Ovary (tissue), 9 donors: ENCODE data around the gene MAPK8IP2. TPM values are rescaled to one million over a fixed set of nuclear protein-coding genes. Genes with fewer than 3 reads are reported as not detected.

Experiments used
- DNase-seq, 5 donors: peaks; one replicate each; pipeline ENCODE4 v3.0.0-alpha.2; 2019 to 2020
- H3K27ac ChIP-seq, 2 donors: fragments of 200-600 bp; one replicate each; pipeline versions ENCODE4 v1.5.1 to v1.8.0; 2019 to 2022
- H3K27me3 ChIP-seq: fragments of 200-600 bp; one replicate; pipeline ENCODE4 v1.8.0; 2022
- H3K36me3 ChIP-seq: fragments of 200-600 bp; sonication (generic); one replicate; pipeline ENCODE4 v1.5.1; 2019
- H3K4me1 ChIP-seq: one replicate; pipeline ENCODE4 v1.8.1; 2013; ENCODE audit warnings: mild to moderate bottlenecking, moderate library complexity; ENCODE audit not compliant: insufficient read depth
- H3K4me3 ChIP-seq: fragments of 200-600 bp; sonication (generic); one replicate; pipeline ENCODE4 v1.5.1; 2017
- H3K9me3 ChIP-seq, 2 donors: fragments of 200-600 bp in 1 of 2; sonication (generic) in 1 of 2; one replicate each; pipeline versions ENCODE4 v1.5.1 to v1.8.1; 2013 to 2019; ENCODE audit warnings: mild to moderate bottlenecking in 1 of 2, moderate library complexity in 1 of 2
- CTCF ChIP-seq, 3 donors: fragments of 450-650 bp in 2 of 3; fragments of 200-600 bp in 1 of 3; IDR thresholded peaks; one replicate each; pipeline versions ENCODE4 v1.5.1 to v1.8.0; 2016 to 2022; ENCODE audit warnings: antibody characterized with exemption in 3 of 3, mild to moderate bottlenecking in 1 of 3
- EP300 ChIP-seq: sonication (generic); formaldehyde crosslinking; IDR thresholded peaks from one replicate; pipeline ENCODE4 v1.6.1; 2017; ENCODE audit warnings: antibody characterized with exemption
- POLR2A ChIP-seq: fragments of 450-650 bp; IDR thresholded peaks from one replicate; pipeline ENCODE4 v1.6.1; 2017; ENCODE audit warnings: antibody characterized with exemption, mild to moderate bottlenecking, moderate library complexity
- WGBS, 3 donors: extraction: QIAGEN DNeasy Blood & Tissue Kit in 1 of 3; methylation state at CpG; one replicate each; pipeline versions ENCODE4 v1.1.5 to v1.1.7; 2013 to 2017; 5-methylcytosine and 5-hydroxymethylcytosine counted together
- intact Hi-C, 4 donors: fragments of 100-400 bp; cut with DNase I; formaldehyde crosslinking; loops; one replicate each; pipeline versions ENCODE4 v1.11.0 to v1.15.1; 2022 to 2023
- polyA plus RNA-seq, 2 donors: library from polyadenylated mRNA; stranded (reverse); fragments of 200-250 nt in 1 of 2; fragments of 350-450 nt in 1 of 2; fragmentation: Illumina TruSeq in 1 of 2; extraction: RNeasy Lipid Tissue Mini Kit (QIAGEN cat#74804) in 1 of 2; gene quantifications; one replicate each; pipeline ENCODE4 v1.2.3, GENCODE V29; 2013 to 2014
- total RNA-seq, 7 donors: library from RNA; depleted of rRNA in 2 of 7; stranded (reverse); fragments of >200 nt in 2 of 7; fragmentation: NEBNext Ultra II Directional in 3 of 7; extraction: Animal tissue kit (Norgen Biotek cat#: 25700) in 3 of 7; gene quantifications; one replicate each; pipeline versions ENCODE4 v1.1.0 to v1.2.4, GENCODE V29; 2016 to 2023
- donor health status: DM: no; HTN: no; CAD: no; lungs with moderate emphysema.
- donor health status: DM: no; HTN: no; CAD: no.
- donor health status: Bipolar disorder and iron deficiency.
- donor health status: DM: yes; HTN: yes; CAD: no.
- donor health status: DM: no; HTN: no; CAD: no.
- donor health status: DM: yes; HTN: yes; CAD: no.

Gene MAPK8IP2
- total and polyA plus RNA-seq, 9 donors = 1.1 to 28.4 (median 9.4) TPM

DNA sequence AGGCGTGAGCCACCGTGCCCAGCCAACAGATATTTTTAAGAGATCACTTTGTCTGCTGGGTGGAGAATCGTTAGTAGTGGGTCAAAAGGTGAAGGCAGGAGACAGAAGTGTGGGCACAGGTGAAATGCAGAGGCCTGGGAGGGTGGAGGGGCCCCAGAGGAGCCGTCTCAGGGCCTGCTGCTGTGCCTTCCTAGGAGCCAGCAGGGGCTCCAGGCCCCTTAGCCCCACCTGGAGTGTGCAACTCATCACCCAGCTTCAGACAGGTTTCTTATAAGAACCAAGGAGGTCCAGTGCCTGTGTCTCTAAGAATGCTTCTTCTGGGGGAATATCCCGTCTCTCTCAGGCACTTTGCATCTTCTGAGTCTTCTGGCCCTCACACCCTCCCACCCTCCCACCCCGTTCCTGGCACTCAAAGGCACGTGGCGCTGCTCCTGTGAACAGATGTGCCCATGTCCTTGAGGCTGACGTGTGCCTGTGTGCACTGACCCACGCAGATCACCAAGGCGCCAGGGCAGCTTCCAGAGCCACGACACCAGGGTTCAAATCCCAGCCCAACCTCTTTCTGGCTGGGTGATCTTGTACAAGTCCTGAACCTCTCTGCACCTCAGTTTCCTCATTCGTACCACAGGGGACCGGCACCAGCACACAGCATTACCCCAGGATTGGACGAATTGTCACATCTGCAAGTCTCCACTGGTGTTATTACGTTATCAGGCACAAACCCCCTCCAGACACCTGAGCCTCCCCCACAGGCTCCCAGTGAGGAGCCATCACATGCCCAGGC, 23.9 kb downstream of the MAPK8IP2 start:
- H3K4me1 ChIP-seq = peaks cover 7% of the 10 kb centered on the region
- no peaks in the 10 kb centered on the region for H3K36me3 ChIP-seq
- H3K9me3 ChIP-seq = no peaks in the 10 kb centered on the region
- no peak for DNase-seq
- no peak overlapping the region for H3K4me3 ChIP-seq
- TF ChIP-seq CTCF (IDR thresholded peaks at IDR 0.05) (no peak), EP300 (no peak), POLR2A (no peak)
- H3K27me3 ChIP-seq = no peaks in the 10 kb centered on the region
- WGBS, 3 donors = 44 to 55% (median 51%) methylated on average over 16 of the region's 16 CpGs
- no peak overlapping the region for H3K27ac ChIP-seq
- intact Hi-C loops = no loop called here

DNA sequence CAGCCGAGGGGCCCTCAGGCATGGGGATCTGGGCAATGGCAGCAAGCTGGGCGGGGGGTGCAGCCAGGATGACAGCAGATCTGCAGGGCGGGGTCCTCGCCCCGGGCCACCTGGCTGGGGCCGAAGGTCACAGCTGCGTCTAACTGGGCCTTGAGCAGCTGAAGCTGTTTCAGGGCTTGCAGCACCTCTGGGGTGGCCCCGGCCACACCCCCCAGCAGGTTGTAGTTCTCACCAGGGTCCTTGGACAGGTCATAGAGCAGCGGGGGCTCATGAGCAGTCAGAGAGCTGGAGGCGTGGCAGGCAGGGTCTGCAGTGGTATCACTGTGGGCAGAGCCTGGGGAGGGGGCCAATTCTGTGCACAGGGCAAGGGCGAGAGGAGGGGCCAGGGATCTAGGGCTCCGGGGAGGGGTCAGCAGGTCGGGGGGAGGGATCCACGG, 24.6 kb downstream of the MAPK8IP2 start:
- WGBS, 3 donors = 57 to 72% (median 64%) methylated on average over 9 to 14 of the region's 14 CpGs
- H3K9me3 ChIP-seq = no peaks in the 10 kb centered on the region
- H3K36me3 ChIP-seq = no peaks in the 10 kb centered on the region
- TF ChIP-seq POLR2A (no peak), CTCF (IDR thresholded peaks at IDR 0.05) (no peak), EP300 (no peak)
- no peak overlapping the region for H3K4me3 ChIP-seq
- H3K27me3 ChIP-seq = no peaks in the 10 kb centered on the region
- intact Hi-C loops = no loop called here
- DNase-seq = no peak
- peaks cover 7% of the 10 kb centered on the region for H3K4me1 ChIP-seq
- H3K27ac ChIP-seq = no peak overlapping the region

- no peaks in the 10 kb centered on the region for H3K9me3 ChIP-seq
- H3K36me3 ChIP-seq = no peaks in the 10 kb centered on the region
- TF ChIP-seq POLR2A (no peak), CTCF (IDR thresholded peaks at IDR 0.05) (no peak), EP300 (no peak)
- H3K4me3 ChIP-seq = no peak overlapping the region
- H3K4me1 ChIP-seq = peaks cover 7% of the 10 kb centered on the region
- 83 to 86% (median 83%) methylated on average over 24 to 27 of the region's 27 CpGs for WGBS, 3 donors
- no peak overlapping the region for H3K27ac ChIP-seq
- intact Hi-C loops = no loop called here
- no peak for DNase-seq
- no peaks in the 10 kb centered on the region for H3K27me3 ChIP-seq
Observed at GRCh38 chr22:50625568-50626313, 25.1 kb downstream of the MAPK8IP2 start.

- WGBS, 3 donors = 85 to 89% (median 87%) methylated on average over 12 of the region's 12 CpGs
- Histone ChIP-seq H3K27ac (no peak overlapping the region), H3K36me3 (no peaks in the 10 kb centered on the region), H3K4me3 (no peak overlapping the region), H3K4me1 (peaks cover 7% of the 10 kb centered on the region), H3K9me3 (no peaks in the 10 kb centered on the region), H3K27me3 (no peaks in the 10 kb centered on the region)
- no peak for TF ChIP-seq EP300
- TF ChIP-seq CTCF (IDR thresholded peaks at IDR 0.05) = no peak
- no peak for TF ChIP-seq POLR2A
- intact Hi-C loops = no loop called here
- DNase-seq = no peak
Observed at GRCh38 chr22:50626314-50626849, 25.8 kb downstream of the MAPK8IP2 start.
